Activated CD8-positive, alpha-beta memory T cell treated with anti-CD3 and anti-CD28 coated beads for 36 hours (primary cell): ENCODE results near the gene TEKT2. TPM values are rescaled to one million over a fixed set of nuclear protein-coding genes. Genes with fewer than 3 reads are reported as not detected.

Experiments used
- CTCF ChIA-PET: fragments of 350-600 bp; sonication (Branson Sonifier 250); formaldehyde crosslinking; loops from one replicate; lab custom pipeline; 2021; ENCODE audit warnings: antibody characterized with exemption; lab: Charles Lee
- POLR2A ChIA-PET: fragments of 350-600 bp; sonication (Branson Sonifier 250); formaldehyde crosslinking; loops from one replicate; lab custom pipeline; 2021; ENCODE audit warnings: antibody characterized with exemption; lab: Charles Lee
- total RNA-seq, 2 experiments: library from RNA; stranded (reverse); gene quantifications; one replicate each; pipeline ENCODE4 v1.2.3, GENCODE V29; 2021

The TEKT2 gene
- total RNA-seq, 2 experiments from 2014 or later = not detected

- ChIA-PET CTCF (interaction anchor here (0.6 to 1.3 kb wide), 2 partner anchors 10 to 167 kb away, joined by 3 read pairs; no protein-coding TSS in a partner anchor), POLR2A (no interaction called here)
These were observed 2.8 kb downstream of the TEKT2 start for GRCh38 chr1:36086529-36087232.

GRCh38 chr1:36087233-36088123 is 3.6 kb downstream of the TEKT2 start:
- ChIA-PET POLR2A (no interaction called here), CTCF (interaction anchor here (1.2 to 1.3 kb wide), 2 partner anchors 10 to 30 kb away, joined by 3 read pairs; no protein-coding TSS in a partner anchor)

- ChIA-PET CTCF (interaction anchor here (1.2 to 1.3 kb wide), 2 partner anchors 9 to 31 kb away, joined by 3 read pairs; no protein-coding TSS in a partner anchor), POLR2A (no interaction called here)
These were observed 4.3 kb downstream of the TEKT2 start for GRCh38 chr1:36088265-36088576.

- ChIA-PET CTCF (interaction anchor here (1.1 to 1.2 kb wide), 3 partner anchors 31 to 197 kb away, joined by 3 read pairs; partner anchors contain the start of gene TRAPPC3), POLR2A (interaction anchor here (0.6 to 0.9 kb wide), 2 partner anchors 103 to 158 kb away, joined by 3 to 4 read pairs; partner anchors contain the start of gene AGO3)
These were observed 4.9 kb downstream of the TEKT2 start, which contains the start of gene ADPRS for GRCh38 chr1:36088577-36089392. Gene ADPRS (plus strand): TSS chr1:36088892. CDS start chr1:36088905, 13 bp downstream.

- POLR2A ChIA-PET = interaction anchor here (0.6 to 0.9 kb wide), 2 partner anchors 102 to 158 kb away, joined by 3 to 4 read pairs; partner anchors contain the start of gene AGO3
- CTCF ChIA-PET = interaction anchor here (1.0 to 1.2 kb wide), 3 partner anchors 9 to 196 kb away, joined by 3 read pairs; partner anchors contain the start of gene TRAPPC3
These were observed 5.7 kb downstream of the TEKT2 start for GRCh38 chr1:36089393-36090121.

- CTCF ChIA-PET = no interaction called here
- POLR2A ChIA-PET = no interaction called here
These were observed 7.2 kb downstream of the TEKT2 start for GRCh38 chr1:36091141-36091540.

GRCh38 chr1:36091698-36092097 is 7.8 kb downstream of the TEKT2 start:
- ChIA-PET CTCF (interaction anchor here (0.6 to 1.3 kb wide), 2 partner anchors 43 to 101 kb away, joined by 3 read pairs; no protein-coding TSS in a partner anchor), POLR2A (no interaction called here)

GRCh38 chr1:36092166-36092797 is 8.4 kb downstream of the TEKT2 start:
- ChIA-PET POLR2A (no interaction called here), CTCF (interaction anchor here (0.6 to 1.3 kb wide), 2 partner anchors 43 to 100 kb away, joined by 3 read pairs; no protein-coding TSS in a partner anchor)

GRCh38 chr1:36092798-36093185 is 8.9 kb downstream of the TEKT2 start:
- CTCF ChIA-PET = interaction anchor here (1.3 kb wide), 1 partner anchor 42 kb away, joined by 3 read pairs; no protein-coding TSS in a partner anchor
- POLR2A ChIA-PET = no interaction called here

- CTCF ChIA-PET = interaction anchor here (1.5 kb wide), 1 partner anchor 41 kb away, joined by 4 read pairs; no protein-coding TSS in a partner anchor
These were observed 9.3 kb downstream of the TEKT2 start for GRCh38 chr1:36093226-36093625.

GRCh38 chr1:36093929-36094328 is 10.0 kb downstream of the TEKT2 start:
- ChIA-PET CTCF (interaction anchor here (1.5 kb wide), 1 partner anchor 40 kb away, joined by 4 read pairs; no protein-coding TSS in a partner anchor), POLR2A (interaction anchor here (0.9 kb wide), 1 partner anchor 10 kb away, joined by 4 read pairs; the partner anchor contains the start of gene TEKT2)

More at GRCh38 chr1:36093226-36093625, 9.3 kb downstream of the TEKT2 start:
- POLR2A ChIA-PET = interaction anchor here (0.9 kb wide), 1 partner anchor 9 kb away, joined by 4 read pairs; the partner anchor contains the start of gene TEKT2

GRCh38 chr1:36094621-36095061 is 10.7 kb downstream of the TEKT2 start:
- ChIA-PET CTCF (interaction anchor here (1.5 kb wide), 1 partner anchor 40 kb away, joined by 4 read pairs; no protein-coding TSS in a partner anchor), POLR2A (no interaction called here)

GRCh38 chr1:36095760-36096405 is 12.0 kb downstream of the TEKT2 start:
- ChIA-PET CTCF (interaction anchor here (1.6 to 2.6 kb wide), 2 partner anchors 39 to 92 kb away, joined by 6 to 14 read pairs; no protein-coding TSS in a partner anchor), POLR2A (no interaction called here)

- POLR2A ChIA-PET = no interaction called here
- CTCF ChIA-PET = interaction anchor here (0.6 to 2.6 kb wide), 5 partner anchors 9 to 91 kb away, joined by 3 to 14 read pairs (median 5); no protein-coding TSS in a partner anchor
These were observed 12.9 kb downstream of the TEKT2 start for GRCh38 chr1:36096500-36097432.
